Suprapubic skin (tissue), 3 donors: ENCODE results near the gene TMC6.

Source experiments
- CTCF ChIP-seq, 2 donors: fragments of 200-600 bp in 1 of 2; fragments of 450-650 bp in 1 of 2; sonication (generic) in 1 of 2; IDR thresholded peaks; one replicate each; pipeline ENCODE4 v1.5.1; 2016 to 2019; ENCODE audit warnings: antibody characterized with exemption in 2 of 2, mild to moderate bottlenecking in 1 of 2, moderate library complexity in 1 of 2
- POLR2A ChIP-seq, 2 donors: fragments of 450-650 bp; IDR thresholded peaks; one replicate each; pipeline ENCODE4 v1.6.1; 2017; ENCODE audit warnings: antibody characterized with exemption in 2 of 2, mild to moderate bottlenecking in 2 of 2, moderate library complexity in 2 of 2

- TF ChIP-seq POLR2A (IDR thresholded peaks at IDR 0.05) (no peak), CTCF (IDR thresholded peaks at IDR 0.05) (no peak)
Observed at GRCh38 chr17:78075545-78075944, 53.0 kb downstream of the TMC6 start.
